GM21447 (cell line): Measurements from ENCODE around the gene RGS3.

ENCODE experiments used
- ATAC-seq: cut with Tn5 transposase; IDR thresholded peaks from one replicate; pipeline ENCODE4 v1.9.1; 2021; ENCODE audit not compliant: unreplicated experiment

The RGS3 gene

DNA sequence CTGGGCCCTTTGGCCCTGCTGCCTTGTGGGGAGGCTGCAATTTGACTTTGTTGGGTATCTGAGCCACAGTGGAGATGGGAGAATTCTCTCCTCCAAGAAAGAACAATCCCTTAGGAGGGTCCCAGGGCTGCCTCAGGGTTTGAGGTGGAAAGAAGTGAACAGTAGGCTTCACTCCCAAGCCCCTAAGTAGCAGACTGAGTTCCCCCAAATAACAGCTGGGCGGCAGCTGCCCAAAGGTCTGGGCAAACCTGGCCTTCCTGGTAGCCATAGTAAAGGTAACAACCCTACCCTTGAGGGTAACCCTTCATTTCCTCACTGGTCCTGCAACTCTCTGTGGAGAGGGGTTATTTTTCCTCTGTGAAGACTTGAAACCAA lies 746 bp downstream of the RGS3 start:
- no peak for ATAC-seq

DNA sequence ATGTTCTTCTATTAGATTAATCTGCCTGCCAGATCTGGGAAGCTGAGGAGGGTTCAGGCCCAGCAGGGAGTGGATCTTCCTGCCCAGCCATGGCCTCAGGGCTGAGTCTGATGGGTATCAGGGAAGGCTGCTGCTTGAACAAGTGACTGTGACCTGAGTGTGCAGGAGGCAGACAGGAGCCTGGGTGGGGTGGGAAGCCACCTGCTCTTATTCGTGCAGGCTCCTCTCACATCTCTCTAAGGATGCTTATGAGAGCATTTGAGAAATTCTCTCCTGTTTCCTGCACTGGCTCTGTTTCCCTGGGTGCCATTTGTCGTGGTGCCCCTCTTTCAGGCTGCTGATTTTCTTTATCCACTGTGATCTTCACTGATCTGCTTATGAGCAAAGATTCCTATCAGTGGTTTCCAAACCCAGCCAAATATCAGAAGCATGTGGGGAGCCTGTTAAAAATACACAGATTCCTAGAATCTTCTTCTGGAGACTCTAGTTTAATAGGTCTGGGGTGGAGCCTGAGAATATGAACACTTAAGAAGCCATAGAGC lies 2.1 kb downstream of the RGS3 start:
- no peak for ATAC-seq

DNA sequence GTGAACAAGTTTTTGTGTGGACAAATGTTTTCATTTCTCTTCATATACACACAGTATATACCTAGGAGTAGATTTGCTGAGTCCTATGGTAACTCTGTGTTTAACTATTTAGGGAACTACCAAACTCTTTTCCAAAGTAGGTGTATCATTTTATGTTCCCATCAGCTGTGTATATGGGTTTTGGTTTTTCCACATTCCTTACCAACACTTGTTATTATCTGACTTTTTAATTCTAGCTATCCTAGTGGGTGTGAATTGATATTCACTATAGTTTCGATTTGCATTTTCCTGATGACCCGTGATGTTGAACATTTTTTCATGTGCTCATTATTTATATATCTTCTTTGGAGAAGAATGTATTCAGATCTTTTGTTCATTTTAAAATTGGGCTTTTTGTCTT lies 3.7 kb downstream of the RGS3 start:
- no peak for ATAC-seq

- no peak for ATAC-seq
Observed at GRCh38 chr9:113468716-113469448, 5.4 kb downstream of the RGS3 start.

DNA sequence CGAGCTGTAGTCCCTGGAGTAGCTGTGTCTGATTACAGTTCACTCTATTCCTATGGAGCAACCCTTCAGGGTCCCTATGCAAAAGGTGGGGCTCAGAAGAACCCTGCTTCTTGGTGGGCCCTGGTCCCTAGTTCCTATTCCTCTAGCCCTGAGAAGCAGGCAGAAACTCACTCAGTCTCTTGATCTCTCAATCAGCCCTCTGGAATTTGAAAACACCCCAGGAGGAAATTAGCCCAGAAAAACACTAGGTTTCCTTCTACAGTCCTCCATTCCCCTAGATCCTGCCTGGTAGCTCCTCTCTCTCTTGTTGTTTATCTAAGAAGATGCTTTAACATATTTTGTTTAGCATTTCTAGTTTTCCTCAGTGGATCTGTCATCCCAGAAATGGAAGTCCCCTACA lies 7.6 kb downstream of the RGS3 start:
- ATAC-seq = no peak

DNA sequence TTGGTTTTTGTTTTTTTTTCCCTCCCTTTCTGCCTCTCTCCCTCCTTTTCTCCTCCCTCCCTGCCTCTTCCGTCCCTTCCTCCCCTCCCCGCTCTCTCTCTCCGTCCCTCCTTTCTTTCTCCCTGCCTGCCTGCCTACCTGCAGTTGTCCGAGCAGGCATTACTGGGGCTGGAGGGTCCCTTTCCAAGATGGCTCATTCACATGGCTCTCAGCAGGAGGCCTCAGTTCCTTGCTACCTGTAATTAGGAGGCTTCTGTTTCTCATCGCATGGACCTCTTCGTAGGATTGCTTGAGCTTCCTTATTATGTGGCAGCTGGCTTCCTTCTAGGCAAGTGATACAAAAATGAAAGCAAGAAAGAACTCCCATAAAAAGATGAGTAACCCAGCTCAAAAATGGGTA lies 8.0 kb downstream of the RGS3 start:
- ATAC-seq = no peak

- no peak for ATAC-seq
Observed at GRCh38 chr9:113472199-113472598, 8.7 kb downstream of the RGS3 start.

GRCh38 chr9:113474360-113475028 lies 11.0 kb downstream of the RGS3 start:
- ATAC-seq = no peak

DNA sequence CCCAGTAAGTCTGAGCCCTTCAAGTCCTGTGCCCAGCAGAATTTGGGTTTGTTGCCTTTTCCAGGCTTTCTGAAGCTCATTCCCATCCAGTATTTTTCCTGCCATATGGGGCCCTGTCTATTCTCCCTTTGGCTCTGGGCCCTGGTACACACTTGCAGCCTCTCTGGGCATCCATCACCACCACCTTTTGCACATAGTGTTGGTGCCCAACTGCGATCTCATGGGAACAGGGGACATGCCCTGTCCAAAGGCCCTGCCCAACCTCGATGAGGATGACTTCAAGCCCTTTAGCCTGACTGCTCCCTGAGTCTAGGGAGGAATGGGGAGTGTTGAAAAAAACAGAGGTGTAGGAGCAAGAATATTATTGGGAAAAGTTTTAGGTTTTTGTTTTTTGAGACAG lies 11.5 kb downstream of the RGS3 start:
- ATAC-seq = no peak

DNA sequence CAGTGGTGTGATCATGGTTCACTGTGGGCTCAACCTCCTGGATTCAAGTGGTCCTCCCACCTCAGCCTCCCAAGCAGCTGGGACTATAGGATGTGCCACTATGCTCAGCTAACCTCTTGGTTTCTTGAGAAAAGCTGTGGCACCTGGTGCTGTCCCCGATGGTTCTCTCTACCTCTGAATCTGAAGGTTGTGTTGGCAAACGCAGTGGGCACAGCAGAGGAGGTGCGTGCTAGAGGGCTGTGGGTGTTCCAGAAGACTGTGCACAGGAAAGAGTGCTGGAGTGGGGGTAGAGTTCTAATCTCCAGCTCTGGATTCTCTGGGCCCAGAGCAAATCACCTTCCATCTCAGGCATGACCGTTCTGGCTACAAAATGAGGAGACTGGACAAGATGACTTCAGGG lies 12.5 kb downstream of the RGS3 start:
- no peak for ATAC-seq

- ATAC-seq = no peak
Observed at GRCh38 chr9:113476511-113476916, 13.0 kb downstream of the RGS3 start.

DNA sequence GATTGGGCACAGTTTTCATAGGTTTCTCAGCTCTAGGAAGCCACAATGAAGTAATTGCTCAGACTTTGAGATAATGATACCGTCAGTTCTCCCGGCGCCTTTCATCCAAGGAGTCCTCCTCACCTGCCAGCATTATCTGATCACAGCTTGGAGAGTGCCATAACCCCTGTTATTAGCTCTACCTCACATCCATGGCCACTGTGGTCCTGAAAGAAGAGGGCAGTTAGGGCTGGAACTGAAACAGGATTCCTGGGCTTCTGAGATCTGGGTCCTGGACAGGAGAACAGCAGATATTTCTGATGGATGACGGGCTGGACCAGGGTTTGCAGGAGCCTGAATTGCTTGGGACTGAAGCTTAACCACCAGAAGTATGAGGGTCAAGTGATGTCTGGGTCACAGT lies 13.5 kb downstream of the RGS3 start:
- no peak for ATAC-seq

DNA sequence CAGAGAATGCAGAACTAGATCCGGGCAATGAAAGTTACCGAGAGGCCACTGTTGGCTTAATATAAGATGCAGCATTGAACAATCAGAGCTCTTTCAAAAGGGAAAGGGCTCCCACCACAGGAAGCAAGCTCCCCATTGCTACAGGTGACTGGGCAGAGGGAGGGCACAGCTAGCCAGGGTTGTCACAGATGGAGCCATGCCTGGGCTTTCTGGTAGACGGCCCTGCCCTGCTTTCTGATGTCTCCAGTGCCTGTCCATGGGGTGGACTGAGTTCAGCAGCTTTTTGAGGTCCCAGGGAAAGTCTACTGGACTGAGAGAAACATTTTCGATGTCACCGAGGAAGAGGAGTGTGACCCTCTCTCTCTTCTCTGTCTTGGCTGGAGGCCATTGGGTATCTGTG lies 14.1 kb downstream of the RGS3 start:
- ATAC-seq = no peak

DNA sequence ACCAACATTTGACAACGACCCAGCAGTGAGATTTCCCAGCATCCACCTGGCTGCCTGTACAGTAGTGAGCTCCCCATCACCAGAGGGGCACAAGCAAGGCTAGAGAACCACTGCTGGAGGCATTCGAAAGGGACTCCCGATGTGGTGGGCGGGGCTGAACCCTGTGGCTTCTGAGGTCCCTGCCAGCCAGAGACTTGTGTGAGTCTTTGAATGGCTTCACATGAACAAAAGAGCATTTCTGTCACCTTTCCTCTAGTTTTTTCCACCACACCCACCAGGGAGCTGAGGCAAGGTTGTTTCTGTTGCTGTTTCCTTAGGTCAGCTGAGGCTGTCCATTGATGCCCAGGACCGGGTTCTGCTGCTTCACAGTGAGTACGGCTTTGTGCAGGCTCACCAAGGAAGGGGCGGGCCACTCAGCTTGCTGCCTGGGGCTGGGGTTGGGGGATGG lies 15.7 kb downstream of the RGS3 start:
- no peak for ATAC-seq

DNA sequence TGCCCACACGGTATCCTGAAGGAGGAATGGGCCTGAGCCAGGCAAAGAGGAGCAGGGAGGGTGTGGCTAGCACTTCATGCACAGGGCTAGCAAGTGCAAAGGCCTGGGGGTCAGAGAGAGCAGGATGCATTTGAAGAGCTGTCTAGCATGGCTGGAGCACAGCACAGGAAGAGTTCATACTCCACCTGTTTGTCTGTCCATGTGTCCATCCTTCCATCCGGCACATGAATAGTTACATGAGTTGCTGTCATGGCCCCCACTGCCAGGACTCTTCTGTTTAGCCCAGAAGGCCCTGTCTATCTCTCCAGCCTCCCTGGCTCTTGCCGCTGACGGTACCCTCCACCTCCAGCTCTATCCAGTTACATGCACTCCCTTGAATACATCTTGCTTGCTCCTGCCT lies 17.1 kb downstream of the RGS3 start:
- ATAC-seq = no peak

DNA sequence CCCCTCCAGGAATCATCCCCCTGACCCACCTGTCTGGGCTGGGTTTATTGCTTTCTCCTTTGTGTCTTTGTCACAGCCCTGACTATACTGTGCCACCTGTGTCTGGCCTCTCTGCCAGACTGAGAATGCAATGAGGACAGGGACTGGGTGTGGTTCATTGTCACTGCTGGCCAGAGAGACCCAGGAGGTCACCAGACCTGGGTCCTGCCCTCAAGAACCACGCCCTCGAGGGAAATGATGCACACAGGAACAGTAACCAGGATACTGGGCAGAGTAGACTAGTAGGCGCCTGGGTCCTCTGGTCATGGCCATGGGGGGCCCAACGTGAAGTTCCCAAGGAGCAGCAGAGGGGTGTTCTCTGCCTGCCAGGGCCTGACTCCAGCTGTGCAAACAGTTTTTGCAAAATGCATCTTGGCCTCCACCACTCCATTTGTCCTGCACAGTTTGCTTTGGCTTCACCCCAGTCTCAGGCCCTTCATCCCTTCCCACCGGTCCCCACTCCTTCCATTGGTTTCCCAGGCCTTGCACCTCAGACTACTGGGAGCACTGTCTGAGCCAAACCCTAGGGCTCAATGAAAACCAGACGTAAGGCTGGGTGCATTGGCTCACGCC lies 17.8 kb downstream of the RGS3 start:
- ATAC-seq = no peak

DNA sequence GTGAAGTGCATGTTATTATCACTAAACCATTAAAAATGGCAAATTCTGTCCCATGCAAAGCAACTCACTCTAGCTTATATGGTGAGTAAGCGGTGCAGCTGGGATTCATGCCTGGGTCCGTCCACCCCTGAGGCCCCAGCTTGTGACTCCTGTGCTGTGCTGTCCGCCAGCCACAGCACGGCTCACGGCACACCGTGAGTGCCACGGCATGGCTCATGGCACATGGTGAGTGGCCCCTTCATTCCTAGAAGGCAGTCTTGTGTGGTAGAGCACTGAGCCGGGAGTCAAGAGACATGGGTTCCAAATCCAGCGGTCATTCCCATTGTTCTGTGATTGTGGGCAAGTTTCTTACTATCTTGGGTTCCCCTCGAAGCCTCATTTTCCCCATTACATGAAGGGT lies 18.8 kb downstream of the RGS3 start:
- no peak for ATAC-seq

DNA sequence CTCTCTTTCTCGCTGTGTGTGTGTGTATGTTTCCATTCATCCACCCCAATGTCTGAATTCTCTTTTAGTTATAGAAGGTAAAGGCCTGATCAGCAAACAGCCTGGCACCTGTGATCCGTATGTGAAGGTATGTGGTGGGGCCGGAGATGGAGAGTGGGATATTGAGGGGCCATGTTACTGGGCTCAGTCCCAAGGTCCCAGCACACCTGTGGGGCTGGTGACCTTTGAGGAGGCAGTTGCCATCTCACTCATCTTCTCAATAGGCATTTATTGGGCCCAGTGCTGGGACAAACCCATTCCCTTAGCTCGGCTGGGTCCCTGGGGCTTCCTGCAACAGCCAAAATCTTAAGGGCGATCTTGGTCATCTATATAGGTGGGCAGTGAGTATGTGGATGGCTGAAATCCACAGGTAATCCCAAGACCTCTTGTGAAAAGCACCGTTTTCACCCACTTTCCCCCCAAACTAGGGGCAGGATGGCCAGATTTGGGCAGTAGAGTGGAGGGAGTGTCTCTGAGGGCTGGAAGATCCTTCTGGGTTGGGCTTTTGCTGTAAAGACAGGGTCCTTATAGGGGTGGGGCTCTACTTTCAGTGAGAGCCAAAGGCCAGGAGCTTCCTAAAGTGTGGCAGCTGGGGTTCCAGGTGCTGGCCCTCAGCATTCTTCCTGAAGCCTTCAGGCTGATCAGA lies 19.6 kb downstream of the RGS3 start:
- no peak for ATAC-seq

- ATAC-seq = no peak
Observed at GRCh38 chr9:113483676-113484257, 20.2 kb downstream of the RGS3 start.

DNA sequence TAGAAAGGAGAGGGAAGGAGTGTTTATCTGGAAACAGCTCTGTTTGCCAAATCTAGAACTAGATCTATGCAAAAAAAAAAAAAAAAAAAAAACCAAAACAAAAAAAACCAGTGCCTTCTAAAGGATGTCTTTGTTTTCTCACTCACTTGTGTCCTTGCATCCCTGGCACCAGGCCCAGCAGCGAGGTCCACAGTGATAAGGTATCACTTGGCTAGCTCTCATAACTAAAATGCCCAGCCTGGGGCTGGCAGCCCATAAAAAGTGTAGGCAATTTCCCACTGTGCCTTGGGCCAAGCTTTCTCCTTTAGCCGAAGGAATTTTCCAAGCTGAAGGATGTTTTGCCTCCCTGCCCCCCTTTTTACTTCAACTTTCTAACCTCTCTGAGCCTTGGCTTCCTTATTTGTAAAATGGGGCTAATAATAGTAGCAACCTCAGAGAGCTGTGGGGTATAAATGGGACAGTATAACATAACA lies 20.8 kb downstream of the RGS3 start:
- no peak for ATAC-seq

DNA sequence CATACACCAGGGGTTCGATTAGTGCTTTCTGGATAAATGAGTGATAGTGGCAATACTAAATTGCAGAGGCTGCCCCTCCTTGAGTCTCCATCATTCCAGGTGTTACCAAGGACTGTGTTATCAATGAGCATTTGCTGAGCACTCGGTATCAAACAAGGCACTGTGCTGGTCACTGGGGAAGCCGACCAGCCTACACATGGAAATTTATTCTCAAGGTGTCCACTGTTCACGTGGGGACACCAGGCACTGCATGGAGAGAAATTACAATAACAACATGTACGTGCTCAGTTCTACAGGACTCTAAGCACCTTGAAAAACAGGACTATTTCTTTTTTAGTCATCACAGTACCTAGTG lies 22.2 kb downstream of the RGS3 start:
- no peak for ATAC-seq
